ENCODE data around the gene MACROD2. TPM values are rescaled to one million over a fixed set of nuclear protein-coding genes. Genes with fewer than 3 reads are reported as not detected.

MACROD2 gene
- total RNA-seq, 1 donor from 2014 or later: 2.5 TPM

GRCh38 chr20:15611541-15611940 lies 1616.2 kb downstream of the MACROD2 start:
- no peak overlapping the region for H3K4me3 Mint-ChIP-seq (ENCODE audit: unreplicated experiment)
- no peak for DNase-seq (ENCODE audit: extremely low spot score, unreplicated experiment)
- H3K36me3 Mint-ChIP-seq (ENCODE audit: unreplicated experiment): no peaks in the 10 kb centered on the region
- no peak overlapping the region for H3K27ac Mint-ChIP-seq (ENCODE audit: unreplicated experiment)
- no peaks in the 10 kb centered on the region for H3K9me3 Mint-ChIP-seq (ENCODE audit: unreplicated experiment)
- no peaks in the 10 kb centered on the region for H3K27me3 Mint-ChIP-seq (ENCODE audit: unreplicated experiment)
- TF ChIP-seq, protein P1, sequence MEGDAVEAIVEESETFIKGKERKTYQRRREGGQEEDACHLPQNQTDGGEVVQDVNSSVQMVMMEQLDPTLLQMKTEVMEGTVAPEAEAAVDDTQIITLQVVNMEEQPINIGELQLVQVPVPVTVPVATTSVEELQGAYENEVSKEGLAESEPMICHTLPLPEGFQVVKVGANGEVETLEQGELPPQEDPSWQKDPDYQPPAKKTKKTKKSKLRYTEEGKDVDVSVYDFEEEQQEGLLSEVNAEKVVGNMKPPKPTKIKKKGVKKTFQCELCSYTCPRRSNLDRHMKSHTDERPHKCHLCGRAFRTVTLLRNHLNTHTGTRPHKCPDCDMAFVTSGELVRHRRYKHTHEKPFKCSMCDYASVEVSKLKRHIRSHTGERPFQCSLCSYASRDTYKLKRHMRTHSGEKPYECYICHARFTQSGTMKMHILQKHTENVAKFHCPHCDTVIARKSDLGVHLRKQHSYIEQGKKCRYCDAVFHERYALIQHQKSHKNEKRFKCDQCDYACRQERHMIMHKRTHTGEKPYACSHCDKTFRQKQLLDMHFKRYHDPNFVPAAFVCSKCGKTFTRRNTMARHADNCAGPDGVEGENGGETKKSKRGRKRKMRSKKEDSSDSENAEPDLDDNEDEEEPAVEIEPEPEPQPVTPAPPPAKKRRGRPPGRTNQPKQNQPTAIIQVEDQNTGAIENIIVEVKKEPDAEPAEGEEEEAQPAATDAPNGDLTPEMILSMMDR (IDR thresholded peaks at IDR 0.05): no peak
- H3K4me1 Mint-ChIP-seq (ENCODE audit: unreplicated experiment): no peaks in the 10 kb centered on the region

- Mint-ChIP-seq H3K27ac (ENCODE audit: unreplicated experiment) (no peak overlapping the region), H3K4me1 (ENCODE audit: unreplicated experiment) (no peaks in the 10 kb centered on the region), H3K9me3 (ENCODE audit: unreplicated experiment) (no peaks in the 10 kb centered on the region), H3K36me3 (ENCODE audit: unreplicated experiment) (no peaks in the 10 kb centered on the region), H3K27me3 (ENCODE audit: unreplicated experiment) (no peaks in the 10 kb centered on the region), H3K4me3 (ENCODE audit: unreplicated experiment) (no peak overlapping the region)
- DNase-seq (ENCODE audit: extremely low spot score, unreplicated experiment): no peak
- TF ChIP-seq, protein P1 (IDR thresholded peaks at IDR 0.05): no peak
Measured at GRCh38 chr20:15612198-15612597, 1616.9 kb downstream of the MACROD2 start.

DNA sequence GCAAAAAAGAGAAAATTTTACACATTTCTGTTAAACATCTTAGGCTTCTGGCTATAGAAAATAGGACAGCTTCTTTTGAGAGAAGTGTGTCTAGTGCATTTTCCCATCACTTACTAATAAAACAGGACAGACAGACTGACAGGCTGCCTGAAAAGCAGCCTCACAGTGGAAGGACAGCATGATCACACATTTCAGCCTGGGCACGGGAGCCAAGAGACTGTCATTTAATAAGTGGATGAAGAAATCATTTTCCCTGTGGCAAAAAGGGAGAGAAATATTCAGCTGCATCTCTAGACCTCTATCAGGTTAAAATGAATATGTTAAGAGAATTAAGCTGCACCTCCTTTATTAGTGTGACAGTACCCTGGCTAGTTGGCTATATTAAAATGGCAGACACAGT lies 1617.5 kb downstream of the MACROD2 start:
- no peak for DNase-seq (ENCODE audit: extremely low spot score, unreplicated experiment)
- no peaks in the 10 kb centered on the region for H3K27me3 Mint-ChIP-seq (ENCODE audit: unreplicated experiment)
- H3K27ac Mint-ChIP-seq (ENCODE audit: unreplicated experiment): no peak overlapping the region
- no peaks in the 10 kb centered on the region for H3K9me3 Mint-ChIP-seq (ENCODE audit: unreplicated experiment)
- no peaks in the 10 kb centered on the region for H3K4me1 Mint-ChIP-seq (ENCODE audit: unreplicated experiment)
- no peaks in the 10 kb centered on the region for H3K36me3 Mint-ChIP-seq (ENCODE audit: unreplicated experiment)
- no peak overlapping the region for H3K4me3 Mint-ChIP-seq (ENCODE audit: unreplicated experiment)
- TF ChIP-seq, protein P1 (IDR thresholded peaks at IDR 0.05): no peak

DNA sequence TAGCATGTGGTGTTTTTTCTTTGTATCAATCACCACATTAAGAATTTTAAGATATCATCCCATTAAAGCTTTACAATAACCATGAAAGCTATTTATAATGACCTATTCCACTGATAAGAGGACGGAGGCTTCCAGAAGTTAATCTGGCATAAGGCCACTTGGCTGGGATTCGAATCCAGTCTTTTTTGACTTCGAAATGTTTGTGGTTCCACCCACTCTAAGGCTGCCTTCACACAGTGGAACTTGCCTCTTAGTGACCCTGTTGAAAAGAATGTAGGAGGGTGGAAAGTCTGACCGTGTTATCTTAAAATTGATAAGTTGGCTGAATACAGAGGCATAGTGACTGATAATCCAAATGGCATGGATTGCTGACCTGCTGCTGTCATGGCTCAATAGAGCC lies 1618.2 kb downstream of the MACROD2 start:
- Mint-ChIP-seq H3K27me3 (ENCODE audit: unreplicated experiment) (no peaks in the 10 kb centered on the region), H3K36me3 (ENCODE audit: unreplicated experiment) (no peaks in the 10 kb centered on the region), H3K4me1 (ENCODE audit: unreplicated experiment) (no peaks in the 10 kb centered on the region), H3K9me3 (ENCODE audit: unreplicated experiment) (no peaks in the 10 kb centered on the region), H3K27ac (ENCODE audit: unreplicated experiment) (no peak overlapping the region), H3K4me3 (ENCODE audit: unreplicated experiment) (no peak overlapping the region)
- no peak for DNase-seq (ENCODE audit: extremely low spot score, unreplicated experiment)
- TF ChIP-seq, protein P1 (IDR thresholded peaks at IDR 0.05): no peak

GRCh38 chr20:15616626-15617025 lies 1621.3 kb downstream of the MACROD2 start:
- Mint-ChIP-seq H3K4me3 (ENCODE audit: unreplicated experiment) (no peak overlapping the region), H3K27me3 (ENCODE audit: unreplicated experiment) (no peaks in the 10 kb centered on the region), H3K36me3 (ENCODE audit: unreplicated experiment) (no peaks in the 10 kb centered on the region), H3K27ac (ENCODE audit: unreplicated experiment) (no peak overlapping the region), H3K4me1 (ENCODE audit: unreplicated experiment) (no peaks in the 10 kb centered on the region), H3K9me3 (ENCODE audit: unreplicated experiment) (no peaks in the 10 kb centered on the region)
- TF ChIP-seq, protein P1 (IDR thresholded peaks at IDR 0.05): no peak
- no peak for DNase-seq (ENCODE audit: extremely low spot score, unreplicated experiment)

Data from osteocyte (in vitro differentiated cells).